Inferior parietal cortex (tissue), 1 donor: ENCODE measurements around the gene MAP7.
"Not testable (repeated sequence)": the region's sequence is repeated elsewhere in the genome, so short reads cannot be mapped to it uniquely, and the experiment has no call there.

Experiments used
- DNase-seq: peaks from one replicate; pipeline ENCODE4 v3.0.0-alpha.2; 2016; ENCODE audit errors: extremely low spot score

Gene MAP7

DNA sequence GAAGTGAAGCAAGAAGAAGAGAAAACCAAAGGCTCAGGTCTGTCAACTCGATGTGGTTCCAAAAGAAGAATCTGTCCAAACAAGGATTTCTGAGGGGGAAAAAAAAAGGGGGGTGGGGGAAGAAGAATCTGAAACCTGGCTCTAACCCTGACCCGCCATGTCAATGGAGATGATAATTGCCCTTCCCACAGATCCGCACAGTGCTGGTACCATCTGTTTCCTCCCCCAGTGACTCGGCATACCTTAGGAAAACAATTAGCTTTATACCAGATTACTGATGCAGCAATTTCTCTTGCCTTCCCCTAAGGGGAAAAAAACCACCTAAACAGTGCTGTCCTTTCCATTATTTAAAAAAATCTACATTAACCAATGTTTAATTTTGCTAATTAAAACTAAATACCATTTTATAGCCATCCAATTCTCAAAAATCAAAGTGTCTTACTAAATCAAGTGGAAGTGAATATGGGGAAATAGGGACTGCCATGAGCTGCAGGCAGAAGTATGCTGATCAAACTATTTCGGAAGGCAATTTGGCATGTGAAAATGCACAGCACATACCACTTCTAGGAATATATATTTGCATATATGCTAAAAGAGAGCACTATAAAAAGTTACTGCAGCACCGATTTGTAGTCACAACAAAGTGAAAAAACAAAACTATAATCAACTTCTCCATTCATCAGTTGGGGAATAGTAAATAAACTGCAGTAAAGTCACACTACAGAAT is 46.8 kb downstream of the MAP7 start:
- no peak for DNase-seq

DNA sequence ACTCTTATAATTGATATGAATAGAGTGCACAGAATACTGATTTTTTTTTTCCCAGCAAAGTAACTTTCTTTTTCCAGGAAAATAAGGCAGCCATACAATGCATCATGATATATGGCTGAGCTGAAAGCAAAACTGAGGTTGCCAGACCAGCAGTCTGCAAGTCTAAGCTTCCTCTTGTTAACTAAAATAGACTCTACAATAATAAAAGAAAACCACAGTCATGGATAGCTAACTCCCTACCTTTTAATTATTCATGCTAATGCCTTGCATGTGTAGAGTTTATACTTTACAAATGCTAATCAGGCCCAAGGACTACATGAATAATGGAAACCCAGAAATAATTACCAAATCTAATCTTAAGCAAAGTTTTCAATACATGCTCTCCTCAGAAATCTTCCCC is 47.4 kb downstream of the MAP7 start:
- DNase-seq = no peak

DNA sequence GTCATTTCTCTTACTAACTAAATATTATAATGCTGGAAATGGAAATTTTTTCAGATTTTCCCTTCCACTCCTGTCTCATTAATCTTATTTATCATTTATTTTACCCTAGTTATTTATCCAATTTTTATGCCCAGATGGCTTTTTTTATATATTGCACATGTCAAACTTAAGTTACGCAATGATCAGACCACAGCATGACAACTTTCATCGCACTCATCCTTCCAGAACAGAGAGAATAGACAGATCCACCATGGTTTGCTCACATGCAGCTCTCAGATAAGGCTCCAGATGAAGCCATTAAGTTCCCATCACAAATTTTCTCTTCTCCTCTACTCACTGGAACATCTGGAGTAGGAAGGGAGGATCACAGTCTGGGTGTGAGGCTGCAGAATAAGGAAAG is 48.7 kb downstream of the MAP7 start:
- no peak for DNase-seq

DNA sequence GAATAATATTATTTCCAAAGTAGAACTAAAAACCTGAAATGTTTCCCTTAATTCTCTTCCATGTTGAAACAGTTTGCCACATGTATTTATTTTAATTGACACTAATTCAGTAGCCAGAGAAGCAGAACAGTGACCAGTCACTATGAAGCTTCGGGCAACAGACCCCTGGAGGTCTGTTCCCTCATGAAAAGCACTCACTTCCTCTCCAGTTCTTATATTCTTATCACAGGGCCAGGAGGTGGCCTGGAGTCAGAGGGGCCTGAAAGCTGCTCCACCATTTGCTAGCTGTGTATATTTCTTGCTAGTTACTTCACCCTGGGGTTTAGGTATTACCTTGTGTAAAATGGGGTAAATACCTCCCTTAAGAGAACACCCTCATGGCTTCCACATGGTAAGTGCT is 49.1 kb downstream of the MAP7 start:
- DNase-seq = no peak

- no peak for DNase-seq
Observed at GRCh38 chr6:136500414-136500813, 49.8 kb downstream of the MAP7 start.

DNA sequence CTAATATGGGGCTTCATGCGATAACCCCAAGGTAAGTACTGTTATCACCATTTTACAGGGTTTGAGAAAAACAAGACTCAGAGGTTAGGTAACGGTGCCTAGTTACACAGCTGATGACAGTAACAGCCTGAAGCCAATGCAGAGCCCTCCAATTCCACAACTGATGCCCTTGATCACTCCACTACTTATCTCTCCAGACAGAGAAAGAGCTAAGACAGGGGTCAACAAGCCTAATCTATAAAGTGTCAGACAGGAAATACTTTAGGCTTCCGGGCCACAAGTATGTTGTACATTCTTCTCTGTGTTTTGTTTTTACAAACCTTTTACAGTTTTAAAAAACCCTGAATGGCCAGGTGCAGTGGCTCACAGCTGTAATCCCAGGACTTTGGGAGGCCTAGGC is 50.9 kb downstream of the MAP7 start:
- no peak for DNase-seq

DNA sequence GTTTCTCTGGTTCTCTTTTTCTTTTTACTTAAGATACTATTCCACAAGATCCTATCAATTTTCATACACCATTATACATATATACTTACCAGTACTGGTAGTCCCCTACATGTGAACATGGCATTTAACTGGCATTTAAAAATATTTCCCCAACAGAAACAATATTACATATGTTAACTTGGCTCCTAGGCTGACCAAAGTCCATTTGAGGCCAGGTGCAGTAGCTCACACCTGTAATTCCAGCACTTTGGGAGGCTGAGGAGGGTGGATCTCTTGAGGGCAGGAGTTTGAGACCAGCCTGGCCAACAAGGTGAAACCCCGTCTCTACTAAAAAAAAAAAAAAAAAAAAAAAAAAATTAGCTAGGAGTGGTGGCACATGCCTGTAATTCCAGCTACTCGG is 53.8 kb downstream of the MAP7 start:
- not testable (repeated sequence) for DNase-seq

DNA sequence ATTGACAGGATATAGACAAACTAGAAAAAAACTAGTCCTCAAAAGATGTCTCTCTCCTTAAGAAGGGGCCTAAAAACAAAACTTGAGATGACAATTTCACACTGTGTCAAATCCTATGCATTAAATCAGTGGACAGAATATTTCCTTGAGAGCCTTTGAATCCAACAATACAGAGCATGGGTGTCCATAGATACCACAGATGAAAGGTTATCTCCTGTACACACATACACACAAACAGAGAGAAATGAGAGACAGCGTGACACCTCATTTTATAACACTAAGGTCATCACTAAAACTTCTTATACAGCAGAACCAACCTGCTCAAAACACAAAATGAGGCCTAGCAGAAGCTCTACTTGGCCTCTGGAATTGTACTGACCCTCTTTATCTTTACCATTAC is 55.5 kb downstream of the MAP7 start:
- no peak for DNase-seq

DNA sequence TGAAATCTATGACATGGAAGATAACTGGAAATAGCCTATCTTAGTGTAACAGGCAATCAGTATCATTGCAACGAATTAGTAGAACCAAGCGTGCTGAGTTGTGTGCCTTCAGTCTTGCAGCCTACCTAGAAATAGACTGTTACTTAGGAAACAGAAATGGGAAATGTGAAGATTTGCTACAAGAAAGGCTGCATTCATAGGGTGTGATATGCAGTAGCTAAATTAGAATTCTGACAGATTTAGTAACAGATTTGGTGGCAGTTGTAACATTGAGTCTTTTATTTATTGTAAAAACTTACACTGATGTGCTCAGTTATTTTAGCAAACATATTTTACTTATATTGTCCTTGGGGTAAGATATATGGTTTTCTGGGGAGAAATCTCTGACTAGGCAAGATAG is 56.2 kb downstream of the MAP7 start:
- DNase-seq = no peak

DNA sequence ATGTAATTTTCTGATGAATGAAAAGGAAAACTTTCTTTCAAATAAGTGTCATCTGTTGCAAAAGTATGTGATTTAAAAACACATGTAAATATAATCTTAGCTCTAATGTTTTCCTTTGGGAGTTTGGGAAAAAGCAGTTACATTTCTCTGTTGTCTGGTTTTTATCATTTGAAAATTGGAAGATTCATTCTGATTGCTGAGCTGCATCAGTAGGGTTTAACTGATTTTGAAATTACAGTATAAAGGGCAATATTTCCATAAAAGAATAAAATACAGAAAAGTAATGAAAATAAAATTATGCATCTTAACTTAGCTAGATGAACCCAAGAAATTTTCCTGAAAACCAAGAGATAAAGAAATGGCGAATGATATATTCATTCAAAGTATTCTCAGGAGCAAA is 57.8 kb downstream of the MAP7 start:
- DNase-seq = no peak

DNA sequence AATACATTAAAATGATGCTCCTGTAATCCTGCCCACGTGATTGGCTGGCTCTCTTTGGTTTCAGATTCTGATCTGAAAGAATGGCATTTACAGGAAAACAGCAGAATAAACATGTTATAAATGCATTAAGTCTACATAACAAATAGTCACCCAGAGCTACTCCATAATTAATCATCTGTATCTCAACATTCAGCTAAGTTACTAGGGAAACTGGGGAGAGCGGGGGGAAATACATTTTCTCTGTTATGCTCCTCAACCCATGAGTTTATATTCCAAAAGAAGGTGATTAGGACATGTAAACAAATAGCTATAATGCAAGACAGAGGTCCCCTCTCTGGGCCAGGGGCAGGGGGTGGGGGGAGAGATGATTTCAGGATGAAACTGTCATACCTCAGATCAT is 58.5 kb downstream of the MAP7 start:
- no peak for DNase-seq

GRCh38 chr6:136491251-136491650 is 59.0 kb downstream of the MAP7 start:
- no peak for DNase-seq

- DNase-seq = not testable (repeated sequence)
Observed at GRCh38 chr6:136489689-136490033, 60.6 kb downstream of the MAP7 start.

GRCh38 chr6:136487759-136488425 is 62.3 kb downstream of the MAP7 start:
- DNase-seq = no peak

GRCh38 chr6:136486357-136486756 is 63.9 kb downstream of the MAP7 start:
- DNase-seq = no peak

- DNase-seq = no peak
Observed at GRCh38 chr6:136483906-136484305, 66.3 kb downstream of the MAP7 start.

- DNase-seq = not testable (repeated sequence)
Observed at GRCh38 chr6:136483005-136483404, 67.2 kb downstream of the MAP7 start.

GRCh38 chr6:136477548-136477947 is 72.7 kb downstream of the MAP7 start:
- DNase-seq = no peak

DNA sequence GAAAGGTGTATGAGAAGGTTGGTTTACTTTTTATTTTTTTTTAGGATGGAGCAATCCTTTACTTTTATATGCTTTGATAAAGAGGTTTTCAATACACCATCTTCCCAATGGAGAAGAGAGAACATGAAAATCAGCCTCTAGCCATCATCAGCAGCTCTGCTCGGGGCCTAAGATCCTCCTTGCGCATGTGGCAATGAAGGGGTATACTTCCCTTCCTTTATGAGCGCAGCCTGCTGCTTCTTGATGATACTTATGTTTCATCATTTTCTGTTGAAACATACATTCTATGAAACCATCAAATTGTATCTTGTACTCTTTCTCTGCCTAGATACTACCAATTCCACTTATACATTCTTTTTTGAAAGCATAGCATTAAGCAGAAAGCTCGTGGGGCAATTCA is 74.5 kb downstream of the MAP7 start:
- no peak for DNase-seq

- DNase-seq = no peak
Observed at GRCh38 chr6:136474241-136474640, 76.0 kb downstream of the MAP7 start.

GRCh38 chr6:136471922-136472321 is 78.3 kb downstream of the MAP7 start:
- DNase-seq = no peak

GRCh38 chr6:136471372-136471771 is 78.8 kb downstream of the MAP7 start:
- DNase-seq = no peak

DNA sequence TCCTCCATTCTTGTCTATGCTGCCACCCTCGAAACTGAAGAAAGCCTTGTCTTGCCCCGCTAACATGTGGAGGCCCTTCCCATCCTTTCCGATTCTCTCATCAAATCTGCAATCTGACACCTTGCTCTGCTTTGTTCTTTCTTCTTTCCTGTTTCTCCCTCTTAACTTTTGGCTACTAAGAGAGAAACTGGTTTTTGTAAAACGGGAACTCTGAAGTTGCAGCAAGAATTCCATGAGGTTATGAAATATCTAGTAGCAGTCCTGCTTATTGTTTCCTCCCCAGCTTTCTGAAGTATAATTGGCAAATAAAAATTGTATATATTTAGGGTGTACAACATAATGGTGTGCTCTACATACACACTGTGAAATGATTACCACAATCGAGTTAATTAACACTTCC is 80.2 kb downstream of the MAP7 start:
- no peak for DNase-seq

DNA sequence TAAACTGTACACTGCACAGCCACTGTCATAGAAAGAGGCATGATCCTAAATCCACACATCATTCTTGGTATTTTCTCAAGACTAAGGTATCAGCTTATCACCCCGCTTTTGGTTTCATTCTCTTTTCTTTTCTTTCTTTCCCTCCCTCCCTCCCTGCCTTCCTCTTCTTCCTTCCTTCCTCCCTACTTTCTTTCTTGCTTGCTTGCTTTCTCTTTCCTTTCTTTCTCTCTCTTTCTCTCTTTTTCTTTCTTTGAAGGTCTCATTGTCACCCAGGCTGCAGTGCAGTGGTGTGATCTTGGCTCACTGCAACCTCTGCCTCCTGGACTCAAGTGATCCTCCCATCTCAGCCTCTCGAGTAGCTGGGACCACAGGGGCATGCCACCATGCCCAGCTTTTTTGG is 81.1 kb downstream of the MAP7 start:
- DNase-seq = no peak
